K562 (cell line): Measurements from ENCODE around the gene ID2. TPM values are rescaled to one million over a fixed set of nuclear protein-coding genes. Genes with fewer than 3 reads are reported as not detected.

Experiments
- FOXJ2 ChIP-seq: fragments of 200-800 bp; sonication (Bioruptor generic); IDR thresholded peaks from 2 replicates; pipeline ENCODE4 v1.6.1; 2016; ENCODE audit warnings: missing genetic modification characterization, missing compliant biosample characterization
- HCFC1 ChIP-seq: IDR thresholded peaks from 2 replicates; pipeline ENCODE4 v1.6.1; 2012; ENCODE audit warnings: low read depth, low read length, improper control_type of control experiment
- MITF ChIP-seq: IDR thresholded peaks from 2 replicates; pipeline ENCODE4 v1.6.1; 2014; ENCODE audit warnings: antibody characterized with exemption
- NCOR1 ChIP-seq: fragments of 450-650 bp; IDR thresholded peaks from 2 replicates; pipeline ENCODE4 v1.6.1; 2016; ENCODE audit warnings: mild to moderate bottlenecking, moderate library complexity
- NFRKB ChIP-seq: fragments of 450-650 bp; IDR thresholded peaks from 2 replicates; pipeline ENCODE4 v1.6.1; 2016; ENCODE audit warnings: low read depth
- NR2C2 ChIP-seq, 2 experiments: fragments of 200-800 bp in 1 of 2; sonication (Bioruptor generic) in 1 of 2; sonication (generic) in 1 of 2; formaldehyde crosslinking in 1 of 2; IDR thresholded peaks; 2 replicates each; pipeline versions ENCODE4 v1.6.1 to v1.8.0; 2016 to 2022; ENCODE audit warnings: mild to moderate bottlenecking in 1 of 2, missing compliant biosample characterization in 1 of 2, missing genetic modification characterization in 1 of 2, missing genetic modification reagents in 1 of 2
- POLR2AphosphoS5 ChIP-seq: IDR thresholded peaks from 2 replicates; pipeline ENCODE4 v1.6.1; 2011; ENCODE audit warnings: mild to moderate bottlenecking, low read depth, low read length, moderate library complexity; ENCODE audit not compliant: control insufficient read depth, insufficient read depth
- POLR2H ChIP-seq: IDR thresholded peaks from 2 replicates; pipeline ENCODE4 v1.6.1; 2016; ENCODE audit warnings: missing genetic modification characterization, low read depth, mild to moderate bottlenecking, control low read depth, missing compliant biosample characterization, moderate library complexity
- RBM25 ChIP-seq: fragments of 200-400 bp; formaldehyde crosslinking; IDR thresholded peaks from 2 replicates; pipeline ENCODE4 v1.6.1; 2018; ENCODE audit warnings: low read length, low read depth, moderate library complexity; ENCODE audit not compliant: severe bottlenecking
- ZBTB1 ChIP-seq: sonication (generic); formaldehyde crosslinking; IDR thresholded peaks from 2 replicates; pipeline ENCODE4 v1.8.1; 2023; ENCODE audit warnings: missing genetic modification reagents, low read depth, mild to moderate bottlenecking, borderline replicate concordance
- ZFP91 ChIP-seq: sonication (generic); formaldehyde crosslinking; IDR thresholded peaks from 2 replicates; pipeline ENCODE4 v1.8.0; 2022; ENCODE audit warnings: mild to moderate bottlenecking, missing genetic modification reagents
- ZNF395 ChIP-seq: fragments of 200-800 bp; sonication (Bioruptor generic); IDR thresholded peaks from 2 replicates; pipeline ENCODE4 v1.6.1; 2017; ENCODE audit warnings: missing genetic modification characterization, missing compliant biosample characterization
- ZNF740 ChIP-seq, 3 experiments: fragments of 200-800 bp in 1 of 3; sonication (Bioruptor generic) in 1 of 3; sonication (generic) in 1 of 3; formaldehyde crosslinking in 1 of 3; IDR thresholded peaks; 2 replicates each; pipeline versions ENCODE4 v1.6.1 to v1.8.0; 2016 to 2022; ENCODE audit warnings: mild to moderate bottlenecking in 2 of 3, missing compliant biosample characterization in 2 of 3, missing genetic modification characterization in 2 of 3, missing genetic modification reagents in 1 of 3
- polyA plus RNA-seq, 8 experiments: library from polyadenylated mRNA; depleted of rRNA in 4 of 8; stranded (reverse) in 5 of 8; unstranded in 3 of 8; fragments of >200 nt; fragmentation: Nextera tagmentation in 2 of 8; fragmentation: Illumina TruSeq in 1 of 8; extraction: Ambion mirVana in 2 of 8; extraction: Trizol in 1 of 8; gene quantifications; 2 replicates each; pipeline versions ENCODE4 v1.2.1 to v1.2.3, GENCODE V29; 2011 to 2014; ENCODE audit warnings: inconsistent platforms in 1 of 8, missing spikeins in 1 of 8
- total RNA-seq, 7 experiments: library from RNA; depleted of rRNA in 6 of 7; stranded (reverse); fragments of >200 nt in 6 of 7; fragmentation: Illumina TruSeq in 2 of 7; extraction: Trizol in 2 of 7; gene quantifications; 2 replicates each; pipeline versions ENCODE4 v1.2.1 to v1.2.3, GENCODE V29; 2011 to 2021; ENCODE audit warnings: low replicate concordance in 1 of 7
- TF ChIP-seq, protein P1 (sequence below): fragments of 450-650 bp; IDR thresholded peaks from 2 replicates; pipeline ENCODE4 v1.7.0; 2016; ENCODE audit warnings: borderline replicate concordance
- TF ChIP-seq, protein P2 (sequence below): fragments of 250-450 bp; sonication (Bioruptor Pico); IDR thresholded peaks from 2 replicates; pipeline ENCODE4 v1.8.0; 2021; ENCODE audit warnings: mild to moderate bottlenecking, moderate library complexity

The ID2 gene
- total and polyA plus RNA-seq, 9 of the 15 experiments (the other 6 are each of a cell fraction or from before 2014, with no cell fraction given) = 8.0 to 35.7 (median 16.6) TPM

GRCh38 chr2:8678731-8679566 lies 2.9 kb upstream of the ID2 start (continued):
- peak; percentile 31; the same call in 1 of the 2 replicates for TF ChIP-seq MITF
- TF ChIP-seq NFRKB = peak; percentile 65; the same call in 1 of the 2 replicates
- TF ChIP-seq, protein P1, sequence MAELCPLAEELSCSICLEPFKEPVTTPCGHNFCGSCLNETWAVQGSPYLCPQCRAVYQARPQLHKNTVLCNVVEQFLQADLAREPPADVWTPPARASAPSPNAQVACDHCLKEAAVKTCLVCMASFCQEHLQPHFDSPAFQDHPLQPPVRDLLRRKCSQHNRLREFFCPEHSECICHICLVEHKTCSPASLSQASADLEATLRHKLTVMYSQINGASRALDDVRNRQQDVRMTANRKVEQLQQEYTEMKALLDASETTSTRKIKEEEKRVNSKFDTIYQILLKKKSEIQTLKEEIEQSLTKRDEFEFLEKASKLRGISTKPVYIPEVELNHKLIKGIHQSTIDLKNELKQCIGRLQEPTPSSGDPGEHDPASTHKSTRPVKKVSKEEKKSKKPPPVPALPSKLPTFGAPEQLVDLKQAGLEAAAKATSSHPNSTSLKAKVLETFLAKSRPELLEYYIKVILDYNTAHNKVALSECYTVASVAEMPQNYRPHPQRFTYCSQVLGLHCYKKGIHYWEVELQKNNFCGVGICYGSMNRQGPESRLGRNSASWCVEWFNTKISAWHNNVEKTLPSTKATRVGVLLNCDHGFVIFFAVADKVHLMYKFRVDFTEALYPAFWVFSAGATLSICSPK = no peak
- TF ChIP-seq ZNF740 (CRISPR knock-in tag; IDR thresholded peaks at IDR 0.05) = peak; percentile 28; the same call in 1 of the 2 replicates
- TF ChIP-seq ZNF740 (tag; IDR thresholded peaks at IDR 0.05) = no peak
- TF ChIP-seq NR2C2 (CRISPR knock-in tag; IDR thresholded peaks at IDR 0.05) = no peak
- TF ChIP-seq NR2C2 (tag; IDR thresholded peaks at IDR 0.05) = peak; percentile 75
- TF ChIP-seq, protein P2, sequence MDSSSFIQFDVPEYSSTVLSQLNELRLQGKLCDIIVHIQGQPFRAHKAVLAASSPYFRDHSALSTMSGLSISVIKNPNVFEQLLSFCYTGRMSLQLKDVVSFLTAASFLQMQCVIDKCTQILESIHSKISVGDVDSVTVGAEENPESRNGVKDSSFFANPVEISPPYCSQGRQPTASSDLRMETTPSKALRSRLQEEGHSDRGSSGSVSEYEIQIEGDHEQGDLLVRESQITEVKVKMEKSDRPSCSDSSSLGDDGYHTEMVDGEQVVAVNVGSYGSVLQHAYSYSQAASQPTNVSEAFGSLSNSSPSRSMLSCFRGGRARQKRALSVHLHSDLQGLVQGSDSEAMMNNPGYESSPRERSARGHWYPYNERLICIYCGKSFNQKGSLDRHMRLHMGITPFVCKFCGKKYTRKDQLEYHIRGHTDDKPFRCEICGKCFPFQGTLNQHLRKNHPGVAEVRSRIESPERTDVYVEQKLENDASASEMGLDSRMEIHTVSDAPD (CRISPR knock-in tag) = no peak
- 0 out of 2 replicates have a peak, but pooled peaks have one; percentile 5 for TF ChIP-seq POLR2AphosphoS5
- TF ChIP-seq HCFC1 = peak; percentile 46
- TF ChIP-seq ZNF395 = peak; percentile 81; the same call in 1 of the 2 replicates
- peak; percentile 71; the same call in 1 of the 2 replicates for TF ChIP-seq FOXJ2 (tag)
- TF ChIP-seq POLR2H (tag) = 0 out of 2 replicates have a peak, but pooled peaks have one; percentile 51
- peak; percentile 47; the same call in 1 of the 2 replicates for TF ChIP-seq NCOR1
- TF ChIP-seq RBM25 = peak; percentile 45
- TF ChIP-seq ZBTB1 (CRISPR knock-in tag) = no peak
- TF ChIP-seq ZFP91 (CRISPR knock-in tag) = no peak
